ENCODE results near the gene SETD1B. TPM values are rescaled to one million over a fixed set of nuclear protein-coding genes. Genes with fewer than 3 reads are reported as not detected.
"Not testable (repeated sequence)": the region's sequence is repeated elsewhere in the genome, so short reads cannot be mapped to it uniquely, and the experiment has no call there.

SETD1B gene
- total RNA-seq, 1 donor from 2014 or later: 20.7 TPM

- DNase-seq (ENCODE audit: low spot score): not testable (repeated sequence)
Observed at GRCh38 chr12:121852392-121852791, 48.6 kb downstream of the SETD1B start.

GRCh38 chr12:121857322-121858246, 53.8 kb downstream of the SETD1B start:
- DNase-seq (ENCODE audit: low spot score): no peak

GRCh38 chr12:121858318-121858661, 54.5 kb downstream of the SETD1B start:
- DNase-seq (ENCODE audit: low spot score): no peak

GRCh38 chr12:121858662-121859572, 55.1 kb downstream of the SETD1B start, which contains the start of gene HPD:
HPD (minus strand) TSS chr12:121858859; CDS start chr12:121858823, 36 bp downstream.
- no peak for DNase-seq (ENCODE audit: low spot score)

GRCh38 chr12:121860257-121860656, 56.4 kb downstream of the SETD1B start:
- DNase-seq (ENCODE audit: low spot score): no peak

GRCh38 chr12:121860699-121861098, 56.9 kb downstream of the SETD1B start:
- not testable (repeated sequence) for DNase-seq (ENCODE audit: low spot score)

- DNase-seq (ENCODE audit: low spot score): no peak
Observed at GRCh38 chr12:121861636-121862254, 57.9 kb downstream of the SETD1B start.

GRCh38 chr12:121866331-121866730, 62.5 kb downstream of the SETD1B start:
- no peak for DNase-seq (ENCODE audit: low spot score)

- DNase-seq (ENCODE audit: low spot score): not testable (repeated sequence)
Observed at GRCh38 chr12:121869229-121869628, 65.4 kb downstream of the SETD1B start.

GRCh38 chr12:121871467-121871866, 67.7 kb downstream of the SETD1B start:
- no peak for DNase-seq (ENCODE audit: low spot score)

- no peak for DNase-seq (ENCODE audit: low spot score)
Observed at GRCh38 chr12:121872546-121873215, 68.9 kb downstream of the SETD1B start.

GRCh38 chr12:121873216-121873569, 69.4 kb downstream of the SETD1B start:
- no peak for DNase-seq (ENCODE audit: low spot score)

- no peak for DNase-seq (ENCODE audit: low spot score)
Observed at GRCh38 chr12:121874071-121874470, 70.3 kb downstream of the SETD1B start.

GRCh38 chr12:121875582-121875981, 71.8 kb downstream of the SETD1B start:
- no peak for DNase-seq (ENCODE audit: low spot score)

GRCh38 chr12:121876080-121876447, 72.3 kb downstream of the SETD1B start:
- DNase-seq (ENCODE audit: low spot score): not testable (repeated sequence)

Other genes starting within 250 kb of the SETD1B start
- 17.2 TPM for gene KDM2B, start 223.0 kb upstream of the SETD1B start, total RNA-seq
- gene ORAI1, start 177.5 kb upstream of the SETD1B start, total RNA-seq: 19.8 TPM
- gene MORN3, start 134.4 kb upstream of the SETD1B start, total RNA-seq: not detected
- 12.6 TPM for gene TMEM120B, start 91.3 kb upstream of the SETD1B start, total RNA-seq
- 6.1 TPM for gene RHOF, start 10.3 kb upstream of the SETD1B start, total RNA-seq
- gene HPD, start 54.9 kb downstream of the SETD1B start, total RNA-seq: 2.2 TPM
- gene PSMD9, start 84.8 kb downstream of the SETD1B start, total RNA-seq: 54.7 TPM
- gene CFAP251, start 114.6 kb downstream of the SETD1B start, total RNA-seq: 2.1 TPM
- gene BCL7A, start 217.9 kb downstream of the SETD1B start, total RNA-seq: 3.2 TPM